Measurements from ENCODE around the gene PIK3CG.
"Not testable (repeated sequence)": the region's sequence is repeated elsewhere in the genome, so short reads cannot be mapped to it uniquely, and the experiment has no call there.

The PIK3CG gene

DNA sequence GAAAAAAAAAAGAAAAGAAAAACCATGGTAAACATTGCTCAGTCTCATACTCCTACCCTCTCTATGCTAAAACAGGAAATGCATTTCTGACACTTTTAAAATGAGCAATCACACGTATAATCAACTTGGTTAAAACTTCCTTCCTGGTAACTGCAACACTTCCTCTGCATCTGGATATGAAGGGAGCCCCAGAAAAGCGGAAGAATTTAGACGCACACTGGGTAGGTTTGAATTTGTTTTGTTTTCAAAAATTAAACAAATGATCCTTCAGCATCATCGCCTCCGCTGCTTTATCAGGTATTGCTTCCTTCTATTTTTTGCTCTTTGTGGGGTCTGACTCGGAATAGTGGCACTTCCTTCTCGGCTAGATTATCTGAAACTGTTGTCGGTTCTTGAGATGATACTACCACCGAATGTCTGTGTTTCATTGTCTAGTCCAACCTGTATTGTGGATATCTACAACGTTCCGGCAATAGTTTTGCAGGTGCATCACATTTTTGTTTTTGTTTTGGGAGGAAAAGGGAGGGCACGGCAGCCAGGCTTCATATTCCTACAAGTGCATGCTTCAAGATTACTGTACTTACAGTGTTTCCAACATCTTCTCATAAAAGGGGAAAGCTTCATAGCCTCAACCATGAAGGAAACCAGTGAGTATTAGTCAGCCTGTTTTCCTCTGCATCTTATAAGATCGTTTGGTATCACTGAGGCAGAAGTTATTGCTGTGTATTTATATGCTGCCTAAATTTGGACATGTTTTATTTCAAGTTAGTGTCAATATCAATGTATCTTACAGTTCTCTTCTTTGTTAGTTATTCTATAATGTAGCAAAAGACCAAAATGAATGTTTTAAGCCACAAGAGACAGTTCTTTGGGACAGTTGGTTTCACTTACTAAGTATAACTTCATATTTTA, at the start of gene PIK3CG:
Gene PIK3CG, plus strand, starts transcription at position 153 of the 912 bp plus-strand sequence. CDS start 2,280 bp downstream, outside the sequence.
- no peak for DNase-seq

DNA sequence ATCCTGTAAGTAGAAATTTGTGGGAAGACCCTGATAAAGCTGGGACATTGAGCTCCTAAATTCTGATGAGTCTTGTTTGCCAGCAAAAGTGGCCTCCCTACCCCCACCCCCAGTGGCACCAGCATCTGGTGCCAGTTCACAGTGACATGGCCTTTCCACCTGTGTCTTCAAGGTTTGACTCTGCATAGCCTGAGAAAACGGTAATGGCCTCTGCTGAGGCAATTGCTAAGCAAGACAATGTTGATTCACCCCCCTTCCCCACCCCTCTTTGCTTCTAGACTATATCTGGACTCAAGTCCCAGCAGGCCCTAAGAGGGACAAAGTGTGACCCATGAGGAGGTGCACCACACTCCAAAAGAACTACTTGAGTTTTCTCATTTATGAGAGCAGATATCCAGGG, 48.0 kb upstream of the PIK3CG start:
- DNase-seq, result no peak

DNA sequence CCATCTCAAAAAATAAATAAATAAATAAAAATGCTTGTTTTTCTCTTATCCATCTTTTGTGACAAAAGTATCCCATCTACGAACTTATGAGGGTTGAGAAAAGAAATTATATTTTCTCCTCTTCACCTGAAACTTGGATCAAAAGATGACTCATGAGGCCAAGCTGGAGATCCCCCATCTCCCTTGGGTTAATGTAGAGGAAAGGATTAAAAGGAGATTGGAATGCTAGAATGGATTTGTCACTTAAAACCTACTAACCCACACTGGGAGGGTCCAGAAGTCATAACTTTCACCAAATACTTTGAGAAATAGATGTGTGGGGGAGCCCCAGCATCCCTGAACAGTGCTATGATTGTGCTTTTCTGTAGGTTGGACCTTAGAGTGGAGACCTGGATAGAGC, 46.3 kb upstream of the PIK3CG start:
- DNase-seq, result no peak

DNA sequence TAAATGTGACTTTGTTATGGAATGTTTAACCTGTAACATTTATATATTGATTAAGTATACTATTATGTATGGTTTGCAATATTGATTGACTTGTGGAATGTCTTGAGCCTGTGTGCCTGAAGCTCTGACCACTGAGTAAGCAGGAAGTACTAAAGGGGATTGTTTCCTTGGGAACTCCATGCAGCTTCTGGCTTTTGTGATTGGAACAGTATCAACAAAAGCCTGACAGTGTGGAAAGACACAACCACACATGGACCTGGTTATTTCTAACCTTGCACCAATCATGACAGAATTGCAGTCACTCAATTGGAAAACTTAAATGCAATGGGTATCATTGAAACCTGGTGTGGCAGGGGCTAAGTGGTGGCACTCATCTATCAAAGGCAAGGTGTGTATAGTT, 45.5 kb upstream of the PIK3CG start:
- no peak for DNase-seq

DNA sequence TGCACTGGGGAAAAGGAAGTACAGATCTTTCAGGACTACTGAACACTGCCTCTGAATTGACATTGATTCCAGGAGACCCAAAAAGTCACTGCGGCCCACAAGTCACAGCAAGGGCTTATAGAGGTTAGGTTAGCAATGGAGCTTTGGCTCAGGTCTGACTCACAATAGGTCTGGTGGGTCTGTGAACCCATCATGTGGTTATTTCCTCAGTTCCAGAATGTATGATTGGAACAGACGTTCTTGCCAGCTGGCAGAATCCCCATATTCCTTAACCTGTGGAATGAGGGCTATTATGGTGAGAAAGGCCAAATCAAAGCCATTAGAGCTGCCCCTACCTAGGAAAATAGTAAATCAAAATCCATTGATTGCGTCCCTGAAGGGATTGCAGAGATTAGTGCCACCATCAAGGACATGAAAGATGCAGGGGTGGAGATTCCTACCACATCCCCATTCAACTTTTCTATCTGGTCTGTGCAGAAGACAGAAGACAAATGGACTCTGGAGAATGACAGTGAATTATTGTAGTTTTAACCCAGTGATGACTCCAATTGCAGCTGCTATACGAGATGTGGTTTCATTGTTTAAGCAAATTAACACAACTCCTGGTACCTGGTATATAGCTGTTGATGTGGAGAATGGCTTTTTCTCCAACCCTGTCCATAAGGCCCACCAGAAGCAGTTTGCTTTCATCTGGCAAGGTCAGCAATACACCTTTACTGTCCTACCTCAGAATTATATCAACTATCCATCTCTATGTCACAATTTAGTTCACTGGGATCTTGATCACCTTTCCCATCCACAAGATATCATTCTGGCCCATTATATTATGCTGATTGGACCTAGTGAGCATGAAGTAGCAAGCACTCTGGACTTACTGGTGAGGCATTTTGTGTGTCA, 44.5 kb upstream of the PIK3CG start:
- DNase-seq, result no peak

DNA sequence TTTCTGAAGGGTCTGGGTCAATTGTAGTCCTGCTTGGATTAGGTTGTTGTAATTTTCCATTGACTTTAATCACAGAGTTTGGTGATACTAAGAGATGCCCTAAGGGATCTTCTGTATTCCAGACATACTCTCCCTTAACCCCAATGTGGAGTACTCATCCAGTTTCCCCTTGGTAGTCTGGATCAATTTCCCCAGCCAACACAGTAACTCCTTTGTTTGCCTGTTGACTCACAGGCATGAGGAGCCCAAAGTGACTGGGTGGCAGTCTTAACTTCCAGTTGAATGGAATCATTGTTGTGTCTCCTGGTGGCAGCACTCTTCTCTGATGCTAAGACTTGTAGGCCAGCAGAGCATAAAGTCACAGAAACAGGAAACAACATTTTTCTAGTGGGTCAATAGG, 41.5 kb upstream of the PIK3CG start:
- no peak for DNase-seq

DNA sequence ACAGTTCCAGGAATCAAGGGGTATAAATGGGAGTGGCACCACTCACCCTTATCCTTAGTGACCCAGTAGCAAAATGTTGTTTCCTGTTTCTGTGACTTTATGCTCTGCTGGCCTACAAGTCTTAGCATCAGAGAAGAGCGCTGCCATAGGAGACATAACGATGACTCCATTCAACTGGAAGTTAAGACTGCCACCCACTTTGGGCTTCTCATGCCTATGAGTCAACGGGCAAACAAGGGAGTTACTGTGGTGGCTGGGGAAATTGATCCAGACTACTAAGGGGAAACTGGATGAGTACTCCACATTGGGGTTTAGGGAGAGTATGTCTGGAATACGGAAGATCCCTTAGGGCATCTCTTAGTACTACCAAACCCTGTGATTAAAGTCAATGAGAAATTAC, 40.6 kb upstream of the PIK3CG start:
- no peak for DNase-seq

DNA sequence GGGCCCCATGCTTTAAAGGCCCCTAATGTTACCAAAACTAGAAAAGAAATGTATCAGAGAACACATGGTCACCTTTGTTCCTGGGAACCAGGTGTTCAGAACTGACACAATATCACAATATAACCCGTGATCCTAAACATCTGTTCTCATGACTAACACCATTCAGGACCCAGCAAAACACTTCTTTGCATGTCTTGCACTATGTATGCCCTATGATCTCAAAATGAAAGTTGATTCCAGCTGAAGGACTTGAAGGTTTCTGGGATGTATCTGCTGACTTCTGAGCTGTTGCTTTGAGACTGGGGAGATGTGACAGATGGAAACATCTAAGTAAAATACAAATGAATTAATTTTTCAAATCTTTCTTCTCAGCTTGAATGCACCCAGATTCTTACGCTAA, 37.5 kb upstream of the PIK3CG start:
- DNase-seq, result no peak

DNA sequence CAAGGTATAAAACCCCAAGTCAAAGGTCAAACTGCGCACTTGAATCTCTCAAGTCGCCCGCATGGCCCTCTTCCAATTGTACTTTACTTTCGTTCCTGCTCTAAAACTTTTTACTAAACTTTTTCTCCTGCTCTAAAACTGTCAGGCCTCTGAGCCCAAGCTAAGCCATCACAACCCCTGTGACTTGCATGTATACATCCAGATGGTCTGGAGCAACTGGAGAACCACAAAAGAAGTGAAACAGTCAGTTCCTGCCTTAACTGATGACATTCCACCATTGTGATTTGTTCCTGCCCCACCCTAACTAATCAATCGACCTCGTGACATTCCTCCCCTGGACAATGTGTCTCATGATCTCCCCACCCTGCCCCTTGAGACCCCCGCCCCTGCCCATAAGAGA, 35.6 kb upstream of the PIK3CG start:
- no peak for DNase-seq

DNA sequence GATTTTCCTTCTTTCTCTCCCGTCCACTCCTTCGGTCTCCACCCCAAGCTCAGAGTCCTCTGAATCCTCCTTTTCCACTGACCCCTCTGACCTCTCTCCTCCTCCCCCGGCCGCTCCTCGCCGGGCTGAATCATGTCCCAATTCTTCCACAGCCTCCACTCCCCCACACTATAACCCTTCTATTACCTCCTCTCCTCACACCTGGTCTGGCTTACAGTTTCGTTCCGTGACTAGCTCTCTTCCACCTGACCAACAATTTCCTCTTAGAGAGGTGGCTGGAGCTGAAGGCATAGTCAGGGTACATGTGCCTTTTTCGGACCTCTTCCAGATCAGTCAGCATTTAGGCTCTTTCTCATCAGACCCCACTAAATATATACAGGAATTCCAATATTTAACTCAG, 34.2 kb upstream of the PIK3CG start:
- DNase-seq, result not testable (repeated sequence)

DNA sequence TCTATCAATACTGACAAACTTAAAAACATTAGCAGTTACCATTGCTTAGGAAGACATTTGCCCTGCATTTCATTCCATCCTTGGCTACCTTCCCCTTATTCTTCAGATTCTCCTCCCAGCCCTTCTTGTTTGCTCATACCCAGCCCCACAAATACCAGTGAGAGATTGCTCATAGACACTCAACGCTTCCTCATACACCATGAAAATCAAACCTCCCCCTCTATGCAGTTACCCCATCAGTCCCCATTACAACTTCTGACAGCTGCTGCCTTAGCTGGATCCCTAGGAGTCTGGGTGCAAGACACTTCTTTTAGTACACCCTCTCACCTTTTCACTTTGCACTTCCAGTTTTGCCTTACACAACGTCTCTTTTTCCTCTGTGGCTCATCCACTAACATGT, 28.3 kb upstream of the PIK3CG start:
- DNase-seq, result no peak

DNA sequence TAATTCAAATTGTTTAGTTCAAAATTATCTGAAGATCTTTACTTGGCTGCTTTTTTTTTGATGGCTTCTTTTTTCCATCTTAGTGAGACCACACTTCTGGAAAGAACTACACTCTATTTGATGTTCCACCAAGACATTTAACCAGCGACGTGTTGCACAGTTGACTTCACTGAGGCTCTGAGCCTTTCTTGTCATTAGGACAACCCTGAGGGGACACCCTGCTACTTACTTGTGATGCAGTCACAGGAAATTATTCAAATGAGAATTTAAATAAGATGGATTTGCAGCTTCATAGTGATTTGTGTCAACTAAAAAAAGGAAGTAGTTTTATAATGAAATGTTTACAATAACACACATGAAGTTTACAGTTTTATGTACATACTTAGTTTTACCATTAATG, 25.6 kb upstream of the PIK3CG start:
- no peak for DNase-seq

DNA sequence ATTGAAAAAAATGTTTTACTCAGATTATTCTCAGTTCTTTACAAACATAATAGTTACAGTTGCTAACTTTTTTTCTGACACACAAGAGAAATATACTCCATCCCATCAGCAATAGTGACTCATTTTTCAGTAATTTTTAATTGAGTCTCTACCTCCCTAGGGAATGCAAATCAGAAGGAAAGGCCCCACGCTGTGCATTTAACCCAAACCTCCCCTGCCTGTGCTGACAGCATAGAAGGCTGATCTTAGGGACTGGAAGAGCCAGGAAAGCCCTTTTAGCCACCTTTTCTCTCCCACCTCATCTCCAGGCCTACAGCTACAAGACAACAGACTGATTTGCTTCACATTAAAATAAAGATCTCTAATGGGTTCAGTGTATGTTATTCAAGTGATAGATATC, 24.7 kb upstream of the PIK3CG start:
- DNase-seq, result no peak

DNA sequence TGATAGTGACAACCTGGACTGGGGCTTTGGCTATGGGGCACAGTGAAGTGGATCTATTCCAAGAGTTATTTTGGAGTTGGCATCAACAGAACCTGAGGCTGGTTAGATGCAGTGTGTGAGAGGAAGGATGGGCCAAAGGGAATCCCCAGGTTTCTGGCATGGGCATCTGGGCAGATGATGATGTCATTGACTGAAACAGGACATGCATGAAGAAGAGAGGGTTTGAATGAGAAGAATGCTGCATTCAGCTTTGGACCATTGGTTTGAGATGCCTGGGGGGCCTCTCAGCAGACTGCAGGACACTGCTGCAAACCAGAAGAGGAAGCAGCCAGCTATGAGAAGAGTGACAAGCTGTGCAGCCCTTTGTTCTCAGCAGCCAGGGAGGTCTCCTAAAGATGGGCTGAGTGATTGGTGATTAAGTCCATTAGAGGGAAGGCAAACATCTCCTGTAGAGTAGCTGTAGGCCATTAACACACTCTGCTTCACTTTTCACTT, 23.1 kb upstream of the PIK3CG start:
- no peak for DNase-seq

DNA sequence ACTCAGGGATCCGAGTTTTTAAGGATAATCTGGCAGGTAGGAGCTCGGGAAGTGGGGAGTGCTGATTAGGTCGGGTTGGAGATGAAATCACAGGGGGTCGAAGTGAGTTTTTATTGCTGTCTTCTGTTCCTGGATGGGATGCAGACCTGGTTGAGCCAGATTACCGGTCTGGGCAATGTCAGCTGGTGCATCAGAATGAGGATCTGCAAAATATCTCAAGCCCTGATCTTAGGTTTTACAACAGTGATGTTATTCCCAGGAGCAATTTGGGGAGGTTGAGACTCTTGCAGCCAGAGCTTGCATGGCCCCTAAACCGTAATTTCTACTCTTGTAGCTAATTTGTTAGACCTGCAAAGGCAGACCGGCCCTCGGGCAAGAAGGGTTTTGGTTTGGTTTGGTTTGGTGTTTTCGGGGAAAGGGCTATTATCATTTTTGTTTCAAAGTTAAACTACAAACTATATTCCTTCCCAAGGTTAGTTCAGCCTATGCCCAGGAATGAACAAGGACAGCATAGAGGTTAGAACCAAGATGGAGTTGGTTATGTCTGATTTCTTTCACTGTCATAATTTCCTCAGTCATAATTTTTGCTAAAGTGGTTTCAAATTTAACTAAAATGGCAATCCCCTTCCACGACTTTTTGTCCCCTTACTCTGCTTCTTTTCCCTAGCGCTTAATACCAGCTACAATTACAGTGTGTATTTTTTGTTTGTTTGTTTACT, 20.6 kb upstream of the PIK3CG start:
- DNase-seq, result no peak

DNA sequence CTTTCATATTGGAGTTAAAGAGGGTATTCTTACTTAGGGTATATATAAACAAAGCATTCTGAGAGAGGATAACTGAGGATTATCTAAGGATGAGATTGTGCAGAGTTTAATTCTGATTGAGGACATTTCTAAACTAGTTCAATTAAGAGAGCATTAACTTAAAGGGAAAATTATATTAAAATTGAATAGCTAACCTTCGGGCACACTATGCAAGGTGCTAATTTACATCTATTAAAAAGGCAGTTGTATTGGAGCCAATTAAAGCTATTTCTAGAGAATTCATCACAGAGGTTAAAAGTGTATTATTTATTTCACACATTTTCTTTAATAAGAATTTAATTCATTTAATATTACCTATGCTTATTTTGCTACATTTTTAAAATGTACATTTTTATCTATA, 17.0 kb upstream of the PIK3CG start:
- no peak for DNase-seq

DNA sequence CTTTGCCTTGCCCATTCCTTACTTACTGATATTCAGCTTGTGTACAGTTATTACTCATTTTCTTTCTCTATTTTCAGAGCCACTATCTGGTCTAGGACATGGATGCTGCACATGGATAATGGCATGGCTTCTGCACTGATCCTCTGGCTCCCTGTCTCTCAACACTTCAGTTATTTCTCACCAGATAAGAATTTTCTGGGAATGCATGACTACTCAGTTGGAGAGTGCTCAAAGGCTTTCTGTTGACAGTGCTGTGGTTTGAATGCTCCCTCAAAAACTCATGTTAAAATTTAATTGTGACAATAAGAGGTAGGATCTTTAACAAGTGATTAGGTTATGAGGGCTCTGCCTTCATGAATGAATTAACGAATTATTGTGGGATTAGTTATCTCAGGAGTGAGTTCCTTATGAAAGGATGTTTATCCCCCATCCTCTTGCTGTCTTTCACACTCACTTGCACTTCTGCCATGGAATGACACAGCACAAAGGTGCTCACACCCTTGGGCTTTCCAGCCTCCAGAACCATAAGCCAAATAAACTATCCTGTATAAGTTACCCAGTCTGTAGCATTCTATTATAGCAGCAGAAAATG, 16.1 kb upstream of the PIK3CG start:
- no peak for DNase-seq

DNA sequence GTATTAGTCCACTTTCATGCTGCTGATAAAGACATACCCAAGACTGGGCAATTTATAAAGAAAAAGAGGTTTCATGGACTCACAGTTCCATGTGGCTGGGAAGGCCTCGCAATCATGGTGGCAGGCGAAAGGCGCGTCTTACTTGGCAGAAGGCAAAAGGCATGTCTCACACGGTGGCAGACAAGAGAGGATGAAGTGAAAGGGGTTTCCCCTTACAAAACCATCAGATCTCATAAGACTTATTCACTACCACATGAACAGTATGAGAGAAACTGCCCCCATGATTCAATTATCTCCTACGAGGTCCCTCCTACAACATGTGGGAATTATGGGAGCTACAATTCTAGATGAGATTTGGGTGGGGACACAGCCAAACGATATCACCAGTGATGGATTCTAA, 13.4 kb upstream of the PIK3CG start:
- DNase-seq, result not testable (repeated sequence)

DNA sequence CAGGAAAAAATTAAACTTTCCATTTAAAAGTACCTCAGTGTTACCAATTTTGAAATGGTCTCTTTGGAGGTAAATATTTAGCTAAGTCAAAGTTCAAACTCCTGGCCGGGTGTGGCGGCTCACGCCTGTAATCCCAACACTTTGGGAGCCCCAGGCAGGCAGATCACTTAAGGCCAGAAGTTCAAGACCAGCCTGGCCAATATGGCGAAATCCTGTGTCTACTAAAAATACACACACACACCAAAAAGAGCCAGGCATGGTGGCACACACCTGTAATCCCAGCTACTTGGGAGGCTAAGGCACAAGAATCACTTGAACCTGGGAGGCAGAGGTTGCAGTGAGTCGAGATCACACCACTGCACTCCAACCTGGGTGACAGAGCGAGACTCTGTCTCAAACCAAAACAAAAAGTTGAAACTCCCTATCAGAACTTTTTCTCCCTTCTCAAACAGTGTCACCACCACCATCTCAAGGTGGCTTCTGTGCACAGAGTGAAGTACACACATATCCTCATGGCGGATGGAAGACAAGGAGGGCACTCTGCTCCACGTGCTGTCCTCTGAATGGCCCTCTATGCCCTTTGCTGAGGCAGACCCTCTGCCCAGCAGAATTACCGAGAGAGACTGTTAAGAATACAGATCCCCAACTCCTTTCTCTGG, 11.7 kb upstream of the PIK3CG start:
- no peak for DNase-seq

DNA sequence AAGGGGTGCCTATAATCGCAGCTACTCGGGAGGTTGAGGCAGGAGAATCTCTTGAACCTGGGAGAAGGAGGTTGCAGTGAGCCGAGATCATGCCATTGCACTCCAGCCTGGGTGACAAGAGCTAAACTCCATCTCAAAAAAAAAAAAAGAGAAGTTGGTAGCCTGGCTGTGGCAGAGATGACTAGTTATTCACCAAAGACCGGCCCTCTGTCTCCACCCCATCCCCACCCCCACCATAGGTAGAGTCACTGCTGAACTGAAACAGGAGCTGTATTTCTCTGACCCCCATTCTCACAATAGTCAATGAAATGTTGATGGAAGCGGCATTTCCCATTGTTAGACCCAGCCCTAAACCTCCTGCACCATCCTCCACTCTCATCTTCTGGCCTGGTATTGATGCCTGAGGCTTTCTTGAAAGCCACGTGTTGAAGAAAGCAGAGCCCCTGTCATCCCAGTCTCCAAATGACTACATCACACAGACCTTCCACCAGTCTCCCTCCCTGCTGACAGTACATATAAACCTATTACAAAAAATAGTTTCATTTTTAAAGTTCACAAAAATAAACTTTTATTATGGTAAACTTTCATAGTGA, 9.4 kb upstream of the PIK3CG start:
- no peak for DNase-seq
